Glomerular visceral epithelial cell (primary cell): ENCODE measurements around the gene CFAP100.

Experiments
- DNase-seq: peaks from one replicate; pipeline ENCODE4 v3.0.0-alpha.2; 2016; ENCODE audit errors: extremely low spot score

CFAP100 gene

GRCh38 chr3:126373682-126374601 is 20.8 kb upstream of the CFAP100 start:
- no peak for DNase-seq

GRCh38 chr3:126375835-126376331 is 18.8 kb upstream of the CFAP100 start:
- DNase-seq = no peak

- DNase-seq = no peak
Measured at GRCh38 chr3:126376444-126376843, 18.3 kb upstream of the CFAP100 start.

DNA sequence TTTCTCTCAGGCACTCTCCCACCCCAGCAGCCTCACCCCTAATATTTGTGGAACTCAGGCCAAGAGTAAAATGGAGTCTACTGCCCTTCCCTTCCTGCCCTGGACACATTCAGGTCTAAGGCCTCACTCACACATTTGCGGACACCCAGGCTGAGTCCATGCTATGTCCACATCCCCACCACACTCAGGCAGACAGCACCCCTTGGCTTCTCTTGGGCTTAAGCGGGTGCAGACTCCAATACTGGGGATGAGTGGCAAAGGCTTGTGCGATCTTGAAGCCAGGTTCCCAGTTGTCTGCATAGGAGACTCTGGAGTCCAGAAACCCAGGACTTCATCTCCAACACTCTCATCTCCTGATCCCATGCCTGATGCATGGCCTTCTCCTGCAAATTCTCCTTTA is 17.5 kb upstream of the CFAP100 start:
- DNase-seq = no peak

GRCh38 chr3:126378341-126378751 is 16.4 kb upstream of the CFAP100 start:
- DNase-seq = no peak

- DNase-seq = no peak
Measured at GRCh38 chr3:126380011-126380768, 14.5 kb upstream of the CFAP100 start.

GRCh38 chr3:126381966-126382365 is 12.7 kb upstream of the CFAP100 start:
- no peak for DNase-seq

DNA sequence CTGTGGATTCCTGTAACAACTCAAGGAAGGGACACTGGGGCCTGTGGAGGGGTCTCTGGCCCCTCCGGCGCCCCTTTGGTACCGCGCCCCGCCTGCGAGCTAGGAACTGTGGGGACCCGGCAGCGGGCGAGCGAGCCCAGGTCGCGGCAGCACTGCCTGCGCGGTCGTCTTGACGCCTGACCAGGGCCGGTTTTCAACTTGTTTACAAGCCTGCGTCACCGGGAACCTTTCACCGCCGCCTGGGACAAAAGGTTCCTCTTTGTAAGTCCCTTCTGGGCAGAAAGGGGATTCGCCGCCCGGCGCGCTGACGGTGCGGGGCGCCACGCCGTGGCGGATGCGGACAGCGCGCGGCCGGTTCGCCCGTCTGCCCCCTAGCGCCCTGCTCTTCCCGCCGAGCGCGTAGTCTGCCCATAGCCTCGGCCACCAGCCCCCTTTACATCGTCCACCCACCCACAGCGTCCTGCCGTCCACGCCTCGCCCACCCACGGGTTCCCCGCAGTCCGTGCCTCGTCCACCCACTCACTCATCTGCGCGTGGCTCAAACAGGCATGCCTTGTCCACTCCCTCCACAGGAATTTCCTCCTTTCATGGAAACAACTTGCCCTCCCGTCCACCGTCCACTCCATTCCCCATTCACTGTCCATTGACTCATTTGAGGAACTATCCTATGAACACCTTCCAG is 5.5 kb upstream of the CFAP100 start:
- peak; percentile 73 for DNase-seq

GRCh38 chr3:126389794-126390146 is 4.9 kb upstream of the CFAP100 start:
- no peak for DNase-seq

DNA sequence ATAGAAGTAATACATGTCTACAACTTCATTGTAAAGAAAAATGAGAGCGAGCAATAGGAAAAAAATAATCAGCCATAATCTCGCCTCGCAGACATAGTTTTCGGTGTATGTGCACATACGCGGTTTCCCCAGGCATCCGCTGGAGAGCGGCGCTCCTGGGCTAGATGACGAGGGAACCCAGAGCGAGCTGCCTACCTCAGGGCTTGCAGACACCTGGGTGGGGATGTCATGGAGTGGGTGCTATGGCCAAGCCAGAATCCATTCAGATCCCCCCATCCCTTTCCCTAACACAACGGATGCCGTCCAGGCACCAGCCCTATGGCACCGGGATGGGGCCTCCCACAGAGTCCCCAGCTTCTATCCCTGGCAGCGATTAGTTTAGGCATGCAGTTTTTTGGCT is 4.5 kb upstream of the CFAP100 start:
- DNase-seq = no peak

GRCh38 chr3:126390751-126391150 is 4.0 kb upstream of the CFAP100 start:
- no peak for DNase-seq

DNA sequence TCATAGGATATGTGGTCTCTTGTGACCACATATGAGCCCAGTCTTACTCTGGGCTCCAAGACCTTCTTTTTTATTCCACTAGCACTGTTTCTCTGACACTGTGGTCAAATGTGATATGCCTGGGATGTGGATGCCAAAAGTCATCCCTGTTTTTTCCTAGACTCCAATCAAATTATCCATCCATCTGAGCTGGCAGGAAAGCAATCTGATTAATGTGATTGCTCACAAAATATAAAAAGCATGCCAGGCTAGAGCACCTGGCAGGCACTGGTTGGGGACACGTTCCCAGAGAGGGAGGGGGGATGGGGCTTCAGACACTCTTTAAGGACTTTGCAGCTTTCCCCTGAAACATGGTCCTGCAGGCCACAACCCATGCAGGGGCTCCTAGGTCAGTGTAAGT is 3.1 kb upstream of the CFAP100 start:
- DNase-seq = no peak

DNA sequence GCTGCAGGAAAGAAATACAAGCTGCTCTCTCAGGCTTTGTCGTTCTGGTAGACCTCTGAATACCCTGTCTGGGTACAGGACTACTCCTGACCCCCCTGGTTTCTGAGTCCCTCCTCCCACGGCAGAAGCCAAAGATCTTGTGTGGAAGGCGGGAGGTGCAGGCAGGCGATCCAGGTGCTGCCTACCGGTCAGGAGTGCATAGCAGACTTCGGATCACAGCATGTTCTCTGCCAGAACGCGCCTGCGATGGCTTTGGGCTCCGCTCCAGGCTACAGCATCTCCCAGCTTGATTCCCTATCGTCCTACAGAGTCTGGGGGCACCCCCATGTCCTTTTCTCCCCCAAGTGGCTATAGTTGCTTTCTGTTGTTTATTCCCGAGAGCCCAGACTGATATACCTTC is 2.5 kb upstream of the CFAP100 start:
- DNase-seq = no peak

DNA sequence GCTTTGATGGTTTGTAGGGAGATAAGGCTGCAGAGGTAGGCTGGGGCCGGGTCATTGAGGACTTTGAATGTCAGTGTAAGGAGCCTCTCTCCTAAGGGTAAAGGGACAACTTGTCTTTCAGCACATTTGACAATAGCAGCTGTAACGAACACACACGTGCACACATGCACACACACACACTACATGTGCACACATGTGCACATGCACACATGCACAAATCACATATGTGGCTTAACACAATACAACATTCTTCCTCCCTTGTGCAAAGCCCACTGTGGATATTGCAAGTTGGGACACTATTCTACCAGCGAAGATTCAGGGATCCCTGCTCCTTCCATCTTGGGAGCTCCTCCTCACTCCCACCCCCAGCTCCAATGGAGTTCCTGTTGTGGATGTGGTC is 1.1 kb upstream of the CFAP100 start:
- DNase-seq = no peak

- DNase-seq = no peak
Measured at GRCh38 chr3:126394977-126395321, 240 bp downstream of the CFAP100 start.

DNA sequence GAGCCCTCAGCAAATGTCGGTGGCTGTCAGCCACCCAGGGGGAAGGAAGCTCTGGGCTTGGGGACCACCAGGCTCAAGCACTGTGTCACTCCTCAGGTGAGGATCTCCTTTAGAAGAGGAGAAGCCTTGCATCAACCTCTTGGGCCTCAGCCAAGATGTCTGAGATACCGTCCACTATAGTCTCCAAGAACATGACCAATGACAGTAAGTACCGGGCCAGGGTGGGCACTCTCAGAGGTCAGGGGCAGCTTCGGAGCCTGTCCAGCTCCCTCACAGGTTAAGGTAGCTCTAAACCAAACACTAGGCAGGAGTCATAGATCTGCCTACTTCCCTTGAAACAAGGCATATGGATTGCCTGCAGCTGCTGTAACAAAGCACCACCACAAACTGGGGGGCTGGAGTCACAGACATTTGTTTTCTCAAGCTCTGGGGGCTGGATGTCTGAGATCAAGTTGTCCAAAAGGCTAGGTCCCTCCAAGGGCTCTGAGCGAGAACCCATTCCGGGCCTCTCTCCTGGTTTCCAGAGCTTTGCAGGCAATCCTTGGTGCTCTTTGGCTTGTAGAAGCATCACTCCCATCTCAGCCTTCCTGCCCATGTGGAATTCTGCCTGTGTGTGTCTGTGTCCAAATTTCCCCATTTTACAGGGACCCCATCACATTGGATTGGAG is 1.3 kb downstream of the CFAP100 start:
- no peak for DNase-seq

- no peak for DNase-seq
Measured at GRCh38 chr3:126396536-126396935, 1.8 kb downstream of the CFAP100 start.

GRCh38 chr3:126397610-126398422 is 3.1 kb downstream of the CFAP100 start:
- DNase-seq = no peak

- DNase-seq = no peak
Measured at GRCh38 chr3:126398423-126399350, 4.0 kb downstream of the CFAP100 start.

- DNase-seq = no peak
Measured at GRCh38 chr3:126399351-126399735, 4.6 kb downstream of the CFAP100 start.
